Body of pancreas (tissue), 4 donors: ENCODE results near the gene EFNB1. TPM values are rescaled to one million over a fixed set of nuclear protein-coding genes. Genes with fewer than 3 reads are reported as not detected.
A peak's percentile ranks its signal among the peaks of the same experiment; 100 is the strongest.

Experiments
- ATAC-seq: fragments of 150-250 bp; one replicate; pipeline ENCODE4 v1.9.1; 2016
- DNase-seq, 4 donors: peaks; one replicate each; pipeline ENCODE4 v3.0.0-alpha.2; 2019
- H3K27ac ChIP-seq, 4 donors: fragments of 200-600 bp; sonication (generic); 1 replicate in 3 of 4; 2 replicates in 1 of 4; pipeline versions ENCODE4 v1.5.1 to v1.6.1; 2016 to 2019; ENCODE audit warnings: mild to moderate bottlenecking in 1 of 4, mixed read lengths in 1 of 4, moderate library complexity in 1 of 4
- H3K27me3 ChIP-seq, 2 donors: fragments of 200-600 bp; sonication (generic); one replicate each; pipeline ENCODE4 v1.6.0; 2016; ENCODE audit warnings: mild to moderate bottlenecking in 1 of 2
- H3K36me3 ChIP-seq, 2 donors: fragments of 200-600 bp; sonication (generic); replicated peaks in 1 of 2; 2 replicates each; pipeline ENCODE4 v1.5.1; 2016; ENCODE audit warnings: low read depth in 2 of 2; ENCODE audit not compliant: insufficient read depth in 1 of 2
- H3K4me1 ChIP-seq: fragments of 200-600 bp; sonication (generic); one replicate; pipeline ENCODE4 v1.6.0; 2016
- H3K4me3 ChIP-seq, 2 donors: fragments of 200-600 bp; sonication (generic); 1 replicate in 1 of 2; 2 replicates in 1 of 2; pipeline ENCODE4 v1.5.1; 2016 to 2019
- H3K9me3 ChIP-seq, 3 donors: fragments of 200-600 bp; sonication (generic); 1 replicate in 2 of 3; 2 replicates in 1 of 3; pipeline ENCODE4 v1.5.1; 2016
- CTCF ChIP-seq, 7 experiments: fragments of 450-650 bp in 4 of 7; fragments of 200-600 bp in 3 of 7; sonication (generic) in 3 of 7; IDR thresholded peaks; one replicate each; pipeline ENCODE4 v1.5.1; 2016 to 2019; ENCODE audit warnings: antibody characterized with exemption in 7 of 7
- POLR2A ChIP-seq, 3 donors: fragments of 450-650 bp; IDR thresholded peaks; one replicate each; pipeline ENCODE4 v1.6.1; 2016; ENCODE audit warnings: antibody characterized with exemption in 3 of 3, mild to moderate bottlenecking in 2 of 3
- WGBS, 2 donors: methylation state at CpG; one replicate each; pipeline ENCODE4 v1.1.5; 2017; 5-methylcytosine and 5-hydroxymethylcytosine counted together
- intact Hi-C: fragments of 100-400 bp; cut with DNase I; formaldehyde crosslinking; loops from one replicate; pipeline ENCODE4 v1.15.1; 2023
- total RNA-seq, 2 donors: library from RNA; depleted of rRNA; stranded (reverse); fragments of >200 nt; gene quantifications; one replicate each; pipeline ENCODE4 v1.1.0, GENCODE V29; 2016

EFNB1 gene
- total RNA-seq, 2 donors from 2014 or later, result 10.9 to 12.5 TPM

GRCh38 chrX:68842781-68843581 lies 14.2 kb downstream of the EFNB1 start:
- Histone ChIP-seq H3K4me3 (no peak overlapping the region), H3K4me1 (peaks cover 17% of the 10 kb centered on the region), H3K36me3 (no peaks in the 10 kb centered on the region), H3K27ac (peak overlapping the region in 1 of 4 donors; percentile 25), H3K9me3 (no peaks in the 10 kb centered on the region), H3K27me3 (no peaks in the 10 kb centered on the region)
- intact Hi-C loops, result no loop called here
- ATAC-seq (no peak), DNase-seq (peak in 3 of 4 donors; percentile 27 to 48 (median 37))
- WGBS, 2 donors, result 38 to 68% methylated on average over 7 to 8 of the region's 12 CpGs
- TF ChIP-seq POLR2A (IDR thresholded peaks at IDR 0.05) (no peak), CTCF (IDR thresholded peaks at IDR 0.05) (no peak)

GRCh38 chrX:68843992-68844391 lies 15.2 kb downstream of the EFNB1 start:
- intact Hi-C loops, result no loop called here
- no peak for TF ChIP-seq POLR2A (IDR thresholded peaks at IDR 0.05)
- TF ChIP-seq CTCF (IDR thresholded peaks at IDR 0.05), result no peak
- H3K9me3 ChIP-seq, result no peaks in the 10 kb centered on the region
- no peaks in the 10 kb centered on the region for H3K27me3 ChIP-seq
- peaks cover 17% of the 10 kb centered on the region for H3K4me1 ChIP-seq
- H3K4me3 ChIP-seq, result no peak overlapping the region
- H3K36me3 ChIP-seq, result no peaks in the 10 kb centered on the region
- no peak for DNase-seq
- H3K27ac ChIP-seq, result no peak overlapping the region
- WGBS, 2 donors, result 89% methylated on average over 1 of the region's 1 CpG; no CpG with 5 or more reads in 1 of the 2 donors
- ATAC-seq, result no peak

GRCh38 chrX:68844581-68844980 lies 15.8 kb downstream of the EFNB1 start:
- Histone ChIP-seq H3K36me3 (no peaks in the 10 kb centered on the region), H3K4me1 (peaks cover 17% of the 10 kb centered on the region), H3K9me3 (no peaks in the 10 kb centered on the region), H3K4me3 (no peak overlapping the region), H3K27ac (no peak overlapping the region), H3K27me3 (no peaks in the 10 kb centered on the region)
- ATAC-seq (no peak), DNase-seq (no peak)
- WGBS, 2 donors, result 93% methylated on average over 4 of the region's 5 CpGs; no CpG with 5 or more reads in 1 of the 2 donors
- intact Hi-C loops, result no loop called here
- TF ChIP-seq CTCF (IDR thresholded peaks at IDR 0.05) (no peak), POLR2A (IDR thresholded peaks at IDR 0.05) (no peak)

GRCh38 chrX:68846536-68846935 lies 17.7 kb downstream of the EFNB1 start:
- H3K36me3 ChIP-seq, result no peaks in the 10 kb centered on the region
- no peak for ATAC-seq
- no peak for TF ChIP-seq CTCF (IDR thresholded peaks at IDR 0.05)
- TF ChIP-seq POLR2A (IDR thresholded peaks at IDR 0.05), result no peak
- intact Hi-C loops, result no loop called here
- 67 to 100% methylated on average over 1 of the region's 6 CpGs for WGBS, 2 donors
- no peak overlapping the region for H3K4me3 ChIP-seq
- no peak overlapping the region for H3K27ac ChIP-seq
- H3K4me1 ChIP-seq, result peaks cover 12% of the 10 kb centered on the region
- H3K9me3 ChIP-seq, result no peaks in the 10 kb centered on the region
- no peak for DNase-seq
- H3K27me3 ChIP-seq, result no peaks in the 10 kb centered on the region

GRCh38 chrX:68847172-68847571 lies 18.4 kb downstream of the EFNB1 start:
- Histone ChIP-seq H3K36me3 (no peaks in the 10 kb centered on the region), H3K27me3 (no peaks in the 10 kb centered on the region), H3K27ac (no peak overlapping the region), H3K4me1 (peaks cover 9% of the 10 kb centered on the region), H3K4me3 (no peak overlapping the region), H3K9me3 (no peaks in the 10 kb centered on the region)
- WGBS, 2 donors, result 85 to 88% methylated on average over 2 to 4 of the region's 4 CpGs
- ATAC-seq (no peak), DNase-seq (no peak)
- TF ChIP-seq POLR2A (IDR thresholded peaks at IDR 0.05) (no peak), CTCF (IDR thresholded peaks at IDR 0.05) (no peak)
- intact Hi-C loops, result no loop called here
